NCI-H748 treated with DMSO at 0.1 percent for 48 hours (cell line): Measurements from ENCODE around the gene ZFP57.
"Not testable (repeated sequence)": the region's sequence is repeated elsewhere in the genome, so short reads cannot be mapped to it uniquely, and the experiment has no call there.

ENCODE experiments used
- DNase-seq: peaks from one replicate; lab custom pipeline; 2025; lab: John Stamatoyannopoulos, UW

Gene ZFP57

DNA sequence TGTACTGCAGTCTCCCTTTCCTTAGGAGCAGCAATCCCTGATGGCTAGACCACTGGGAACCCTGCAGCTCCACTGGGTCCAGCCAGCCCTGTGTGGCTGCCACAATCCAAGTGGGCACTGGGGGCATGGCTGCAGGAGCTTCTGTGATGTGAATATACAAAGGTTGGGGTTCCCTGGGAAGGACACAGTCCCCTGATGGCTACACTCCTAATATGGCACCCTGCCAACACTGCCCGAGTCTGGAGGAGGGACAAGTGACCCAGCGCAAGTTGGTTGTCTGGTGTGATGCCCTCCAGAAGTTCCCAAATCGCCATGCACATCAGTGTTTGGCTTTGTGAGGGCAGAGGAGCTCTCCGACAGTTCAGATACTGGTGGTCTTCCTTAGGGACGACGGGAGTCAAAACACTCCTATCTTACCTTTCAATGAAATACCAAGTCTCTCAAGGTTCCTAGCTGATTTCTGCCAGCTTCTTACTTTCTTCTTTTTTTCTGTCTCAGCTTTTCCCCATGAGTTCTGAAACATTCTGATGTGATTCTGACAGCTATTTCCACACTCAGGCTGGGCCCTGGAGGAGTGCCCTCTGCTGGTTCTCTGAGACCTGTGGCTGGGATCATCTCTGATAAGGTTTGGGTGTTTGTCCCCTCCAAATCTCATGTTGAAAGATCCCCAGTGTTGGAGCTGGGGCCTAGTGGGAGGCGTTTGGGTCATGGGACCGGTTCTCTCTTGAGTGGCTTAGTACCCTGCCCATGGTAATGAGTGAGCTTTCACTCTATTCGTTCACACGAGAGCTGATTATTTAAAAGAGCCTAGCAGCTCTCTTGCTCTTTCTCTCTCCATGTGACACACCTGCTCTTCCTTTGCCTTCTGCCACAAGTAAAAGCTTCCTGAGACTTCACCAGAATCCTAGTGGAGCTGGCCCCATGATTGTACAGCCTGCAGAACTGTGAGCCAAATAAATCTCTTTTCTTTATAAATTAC, 15.5 kb upstream of the ZFP57 start:
- DNase-seq, result no peak

DNA sequence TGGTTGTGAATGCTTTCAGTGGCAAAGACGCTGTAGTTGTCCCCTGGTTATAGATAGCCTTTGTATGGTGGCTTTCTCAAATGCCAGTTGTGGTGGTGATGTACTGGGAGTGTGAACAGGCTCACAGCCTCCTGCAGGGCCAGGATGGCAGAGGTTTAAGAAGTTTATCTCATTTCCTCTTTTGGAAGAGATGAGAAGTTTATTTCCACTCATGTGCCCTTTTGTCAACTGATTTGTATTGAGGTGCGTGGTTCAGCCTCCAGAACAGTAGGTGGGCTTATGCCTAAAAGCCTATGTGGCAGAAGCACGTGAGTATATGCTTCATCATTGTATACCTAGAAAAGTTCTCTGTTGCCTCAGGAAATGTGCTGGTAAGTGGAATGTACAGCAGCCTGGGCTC, 13.7 kb upstream of the ZFP57 start:
- no peak for DNase-seq

DNA sequence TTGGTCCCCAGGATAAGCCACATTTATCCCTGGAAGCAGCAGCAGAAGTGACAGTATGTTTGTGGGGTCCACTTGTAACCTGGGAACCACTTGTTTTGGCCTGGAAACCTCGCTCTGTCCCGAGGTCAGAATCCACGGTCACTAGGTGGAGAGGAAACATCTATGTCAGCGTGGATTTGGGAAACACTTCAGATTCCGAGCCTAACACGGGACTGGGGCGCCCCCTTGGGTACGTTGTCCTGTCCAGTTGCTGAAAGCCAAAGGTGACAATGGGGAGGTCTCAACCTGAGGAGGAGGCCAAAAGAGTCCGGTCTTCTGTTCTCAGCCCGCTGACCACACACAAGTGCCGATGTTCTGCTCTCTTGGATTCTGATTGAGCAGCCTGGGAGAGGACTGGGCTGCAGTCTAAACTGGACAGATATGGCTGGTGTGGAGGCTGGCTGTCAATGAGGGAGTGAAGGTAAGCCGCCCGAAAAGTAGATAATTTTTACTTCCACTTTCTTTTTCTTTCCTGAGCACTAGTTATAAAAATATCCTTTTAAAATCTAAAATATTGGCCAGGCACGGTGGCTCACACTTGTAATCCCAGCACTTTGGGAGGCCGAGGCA, 4.9 kb upstream of the ZFP57 start:
- no peak for DNase-seq

DNA sequence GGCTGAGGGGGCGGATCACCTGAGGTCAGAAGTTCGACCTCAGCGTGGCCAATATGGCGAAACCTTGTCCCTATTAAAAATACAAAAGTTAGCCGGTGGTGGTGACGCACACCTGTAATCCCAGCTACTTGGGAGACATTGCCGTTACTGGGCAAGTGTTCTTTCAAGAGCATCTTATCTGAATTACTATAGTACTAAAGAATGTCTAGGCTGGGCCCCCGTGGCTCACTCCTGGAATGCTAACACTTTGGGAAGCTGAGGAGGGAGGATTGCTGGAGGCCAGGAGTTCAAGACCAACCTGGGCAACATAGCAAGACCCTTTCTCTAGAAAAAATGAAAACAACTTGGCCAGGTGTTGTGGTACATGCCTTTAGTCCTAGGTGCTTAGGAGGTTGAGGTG, 859 bp upstream of the ZFP57 start:
- DNase-seq, result no peak

DNA sequence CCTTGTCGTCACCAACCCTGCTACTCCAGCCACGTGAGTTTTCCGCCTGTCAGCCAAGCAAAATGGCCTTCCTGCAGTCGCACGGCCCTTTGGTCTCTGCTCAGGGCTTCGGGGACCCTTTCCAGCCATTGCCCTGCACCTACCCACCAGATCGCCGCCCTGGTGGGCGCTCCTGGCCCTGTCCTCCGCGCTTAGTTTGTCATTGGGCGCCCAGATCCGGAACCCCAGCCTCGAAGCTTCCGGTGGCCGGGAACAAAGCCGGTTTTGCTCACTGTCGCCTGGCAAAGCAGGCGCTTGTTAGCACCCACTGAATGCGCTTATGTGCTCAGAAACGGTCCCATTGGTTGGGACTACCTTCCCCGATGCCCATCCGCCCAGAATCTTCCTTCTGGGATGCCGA, 536 bp downstream of the ZFP57 start:
- DNase-seq, result no peak

- no peak for DNase-seq
These were observed 990 bp downstream of the ZFP57 start for GRCh38 chr6:29679962-29680361.

DNA sequence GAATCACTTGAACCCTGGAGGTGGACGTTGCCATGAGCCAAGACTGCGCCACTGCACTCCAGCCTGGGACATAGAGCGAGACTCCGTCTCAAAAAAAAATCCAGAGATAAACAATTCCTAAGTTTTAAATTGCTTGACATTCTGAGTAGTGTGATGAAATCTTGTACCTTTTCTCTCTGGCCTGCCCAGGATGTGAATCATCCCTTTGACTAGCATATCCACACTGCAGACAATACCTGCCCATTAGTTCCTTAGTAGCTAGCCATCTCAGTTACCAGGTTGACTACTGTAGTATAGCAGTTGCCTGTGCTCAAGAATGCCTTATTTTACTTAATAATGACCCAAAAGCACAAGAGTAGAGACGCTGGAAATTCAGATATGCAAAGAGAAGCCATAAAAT, 2.8 kb downstream of the ZFP57 start:
- no peak for DNase-seq

DNA sequence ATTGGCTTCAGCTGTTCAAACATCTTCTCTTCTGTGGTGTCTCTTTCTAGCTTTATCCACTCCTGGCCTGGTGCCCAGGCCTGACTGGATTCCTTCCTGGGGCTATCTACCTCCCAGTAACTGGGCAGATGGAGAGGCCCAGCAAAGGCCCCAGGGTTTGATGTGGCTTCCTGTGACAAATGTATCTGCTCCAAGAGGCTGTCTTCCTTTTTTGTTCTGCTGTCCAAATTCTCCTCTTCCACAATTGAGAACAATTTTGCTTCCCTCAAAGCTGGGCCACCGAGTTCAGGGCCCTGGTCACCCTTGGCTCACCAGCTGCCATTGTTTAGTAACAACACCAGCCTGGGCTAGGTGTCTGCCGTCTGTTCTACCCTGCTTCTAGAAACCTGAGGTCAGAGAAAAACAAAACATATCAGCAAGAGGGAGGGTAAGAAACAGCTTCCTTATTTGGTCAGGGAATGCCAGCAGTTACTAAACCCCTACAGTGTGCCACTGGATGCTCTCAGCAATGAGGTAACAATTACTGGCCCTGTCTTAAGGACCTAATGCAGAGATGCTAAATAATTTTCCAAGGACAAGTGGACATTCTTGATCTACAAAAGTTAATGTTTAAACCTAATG, 3.9 kb downstream of the ZFP57 start:
- no peak for DNase-seq

DNA sequence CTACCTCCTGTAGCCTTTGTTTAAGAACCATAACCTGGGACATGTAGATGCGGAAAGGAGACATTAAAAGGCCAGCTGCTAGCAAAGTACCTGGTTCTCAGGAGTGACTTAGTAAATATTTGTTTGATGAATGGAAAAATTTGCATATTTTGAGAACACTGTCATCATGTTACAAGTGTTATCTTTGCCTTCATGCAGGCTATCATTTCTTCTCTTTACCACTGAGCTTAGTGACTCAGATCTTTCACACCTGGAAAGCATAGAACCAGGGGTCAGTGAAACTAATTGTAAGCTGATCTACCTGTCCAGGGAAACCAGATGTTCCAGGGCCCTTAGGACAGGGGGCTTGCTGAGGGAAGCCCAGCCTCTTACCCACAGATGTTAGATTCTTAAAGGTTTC, 5.4 kb downstream of the ZFP57 start:
- no peak for DNase-seq

DNA sequence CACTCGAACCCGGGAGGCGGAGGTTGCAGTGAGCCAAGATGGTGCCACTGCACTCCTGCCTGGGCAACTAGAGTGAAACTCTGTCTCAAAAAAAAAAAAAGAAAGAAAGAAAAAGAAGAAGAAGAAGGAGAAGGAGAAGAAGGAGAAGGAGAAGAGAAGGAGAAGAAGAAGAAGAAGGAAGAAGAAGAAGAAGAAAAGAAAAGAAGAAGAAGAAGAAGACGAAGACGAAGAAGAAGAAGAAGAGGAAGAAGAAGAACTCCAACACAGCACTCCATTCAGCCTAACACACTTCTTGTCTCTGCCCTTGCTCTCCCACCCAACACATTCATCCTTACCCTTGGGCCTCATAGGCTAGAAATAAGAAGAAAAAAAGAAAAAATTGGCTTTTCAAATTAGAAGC, 6.9 kb downstream of the ZFP57 start:
- no peak for DNase-seq

GRCh38 chr6:29673161-29673560, 7.8 kb downstream of the ZFP57 start:
- no peak for DNase-seq

DNA sequence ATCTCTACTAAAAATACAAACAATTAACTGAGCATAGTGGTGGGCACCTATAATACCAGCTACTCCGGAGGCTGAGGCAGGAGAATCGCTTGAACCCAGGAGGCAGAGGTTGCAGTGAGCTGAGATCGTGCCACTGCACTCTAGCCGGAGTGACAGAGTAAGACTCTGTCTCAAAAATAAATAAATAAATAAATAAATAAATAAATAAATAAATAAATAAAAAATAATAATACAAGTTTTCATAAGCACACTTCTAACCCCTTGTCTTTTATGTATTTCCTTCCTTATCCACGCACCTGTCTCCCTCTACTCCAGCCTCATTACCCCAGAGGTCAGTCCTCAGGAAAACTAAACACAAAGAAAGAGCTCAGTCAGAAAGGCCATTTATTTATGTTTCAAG, 8.8 kb downstream of the ZFP57 start:
- not testable (repeated sequence) for DNase-seq

- DNase-seq, result no peak
These were observed 9.9 kb downstream of the ZFP57 start for GRCh38 chr6:29671026-29671425.

DNA sequence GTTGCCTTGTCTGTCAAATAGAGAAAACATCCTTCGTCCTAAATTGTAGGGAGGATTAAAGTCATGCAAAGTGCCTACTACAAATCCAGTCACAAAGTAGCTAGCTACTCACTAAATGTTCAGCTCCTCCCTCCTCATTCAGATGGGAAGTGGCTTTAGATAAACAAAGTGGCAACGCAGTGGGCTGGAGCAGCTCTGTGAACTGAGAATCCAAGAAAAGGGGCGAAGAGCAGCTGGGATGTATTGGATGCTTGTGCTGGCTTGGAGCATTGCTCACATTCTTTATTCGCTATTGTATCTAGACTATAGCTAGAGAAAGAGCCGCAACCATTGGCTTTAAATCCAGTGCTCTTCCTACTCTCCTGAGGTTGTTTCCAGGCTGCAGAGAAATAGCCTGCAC, 13.8 kb downstream of the ZFP57 start:
- no peak for DNase-seq

DNA sequence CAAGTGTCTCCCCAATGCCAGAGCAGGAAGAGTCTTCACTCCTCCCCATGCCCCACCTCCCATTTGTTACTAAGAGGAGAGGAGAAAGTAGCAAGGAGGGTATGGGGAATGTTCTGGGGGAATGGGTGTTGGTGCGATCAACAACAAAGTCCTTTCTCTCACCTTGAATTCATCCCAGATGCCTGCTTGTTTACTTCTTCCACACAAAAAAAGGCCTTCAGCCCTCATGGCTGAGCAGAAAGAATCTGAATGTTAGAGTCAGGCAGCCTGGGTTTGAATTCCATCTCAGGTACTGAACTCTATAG, 14.2 kb downstream of the ZFP57 start:
- no peak for DNase-seq

- no peak for DNase-seq
These were observed 14.8 kb downstream of the ZFP57 start for GRCh38 chr6:29665942-29666825.

GRCh38 chr6:29663300-29664042, 17.5 kb downstream of the ZFP57 start:
- no peak for DNase-seq

DNA sequence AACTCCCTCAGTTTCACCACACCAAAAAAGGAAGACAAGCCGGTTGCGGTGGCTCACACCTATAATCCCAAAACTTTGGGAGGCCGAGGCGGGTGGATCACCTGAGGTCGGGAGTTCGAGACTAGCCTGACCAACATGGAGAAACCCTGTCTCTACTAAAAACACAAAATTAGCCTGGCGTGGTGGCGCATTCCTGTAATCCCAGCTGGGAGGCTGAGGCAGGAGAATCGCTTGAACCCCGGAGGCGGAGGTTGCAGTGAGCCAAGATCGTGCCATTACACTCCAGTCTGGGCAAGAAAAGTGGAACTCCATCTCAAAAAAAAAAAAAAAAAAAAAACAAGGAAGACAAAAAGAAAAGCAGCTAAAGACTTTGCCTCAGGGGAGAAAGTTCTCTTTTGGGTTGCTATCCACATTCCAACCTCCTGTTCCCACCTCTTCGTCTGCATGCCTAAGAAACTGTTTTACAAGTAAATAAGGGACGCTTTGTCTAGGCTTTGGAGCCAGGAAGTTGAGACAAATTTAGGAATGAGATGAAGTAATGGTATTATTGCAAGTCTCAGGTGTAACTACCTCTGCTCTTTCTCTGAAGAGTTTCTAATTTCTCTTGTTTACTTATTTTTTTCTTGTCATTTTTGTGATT, 19.3 kb downstream of the ZFP57 start:
- DNase-seq, result not testable (repeated sequence)

- no peak for DNase-seq
These were observed 19.9 kb downstream of the ZFP57 start for GRCh38 chr6:29661071-29661470.

- DNase-seq, result no peak
These were observed 24.2 kb downstream of the ZFP57 start, which contains the start of gene MOG for GRCh38 chr6:29656798-29657197. TSS of gene MOG (plus strand) at chr6:29657092. CDS start at chr6:29657210, 118 bp downstream.

DNA sequence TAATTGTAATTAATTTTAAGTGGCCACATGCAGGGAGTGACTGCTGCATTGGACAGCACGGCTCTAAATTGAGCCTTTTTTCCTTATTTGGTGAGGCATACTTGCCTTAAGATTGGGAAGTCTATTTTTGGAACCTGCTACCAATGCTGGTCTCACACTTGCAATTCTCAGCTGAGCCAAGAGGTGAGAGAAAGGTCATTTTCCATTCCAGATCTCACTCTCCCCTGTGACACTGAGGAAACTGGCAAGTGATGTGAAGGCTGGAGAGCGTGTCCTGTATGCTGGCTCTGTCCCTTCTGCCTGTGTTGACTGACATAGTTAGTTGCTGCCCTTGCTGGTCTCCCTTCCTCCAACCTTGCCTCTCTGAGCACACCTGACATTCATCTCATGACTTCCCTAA, 24.8 kb downstream of the ZFP57 start:
- DNase-seq, result no peak
